HG03139 (cell line): Measurements from ENCODE around the gene PLCL2.
"Not testable (repeated sequence)": the region's sequence is repeated elsewhere in the genome, so short reads cannot be mapped to it uniquely, and the experiment has no call there.

Source experiments
- ATAC-seq: cut with Tn5 transposase; IDR thresholded peaks from one replicate; pipeline ENCODE4 v1.9.1; 2021; ENCODE audit not compliant: unreplicated experiment

The PLCL2 gene

GRCh38 chr3:17065881-17066280 lies 181.1 kb downstream of the PLCL2 start:
- no peak for ATAC-seq

GRCh38 chr3:17069754-17070153 lies 185.0 kb downstream of the PLCL2 start:
- ATAC-seq: no peak

GRCh38 chr3:17070161-17070959 lies 185.6 kb downstream of the PLCL2 start:
- ATAC-seq: no peak

- ATAC-seq: no peak
These were observed 189.8 kb downstream of the PLCL2 start for GRCh38 chr3:17074559-17074958.

- ATAC-seq: no peak
These were observed 190.6 kb downstream of the PLCL2 start for GRCh38 chr3:17075358-17075757.

- ATAC-seq: no peak
These were observed 191.2 kb downstream of the PLCL2 start for GRCh38 chr3:17075907-17076306.

- ATAC-seq: no peak
These were observed 192.3 kb downstream of the PLCL2 start for GRCh38 chr3:17076940-17077605.

- no peak for ATAC-seq
These were observed 192.9 kb downstream of the PLCL2 start for GRCh38 chr3:17077606-17078005.

- no peak for ATAC-seq
These were observed 194.2 kb downstream of the PLCL2 start for GRCh38 chr3:17078926-17079465.

GRCh38 chr3:17079933-17080332 lies 195.2 kb downstream of the PLCL2 start:
- no peak for ATAC-seq

- ATAC-seq: no peak
These were observed 196.8 kb downstream of the PLCL2 start for GRCh38 chr3:17081520-17081919.

- ATAC-seq: no peak
These were observed 202.8 kb downstream of the PLCL2 start for GRCh38 chr3:17087509-17087908.

- no peak for ATAC-seq
These were observed 203.3 kb downstream of the PLCL2 start for GRCh38 chr3:17088017-17088416.

GRCh38 chr3:17088602-17089313 lies 204.0 kb downstream of the PLCL2 start:
- no peak for ATAC-seq

GRCh38 chr3:17089314-17089700 lies 204.6 kb downstream of the PLCL2 start:
- no peak for ATAC-seq

GRCh38 chr3:17090280-17090983 lies 205.7 kb downstream of the PLCL2 start:
- no peak for ATAC-seq

- no peak for ATAC-seq
These were observed 207.3 kb downstream of the PLCL2 start for GRCh38 chr3:17091910-17092582.

GRCh38 chr3:17092583-17092933 lies 207.8 kb downstream of the PLCL2 start:
- no peak for ATAC-seq

GRCh38 chr3:17094551-17094950 lies 209.8 kb downstream of the PLCL2 start:
- no peak for ATAC-seq

- no peak for ATAC-seq
These were observed 218.8 kb downstream of the PLCL2 start for GRCh38 chr3:17103579-17103978.

- not testable (repeated sequence) for ATAC-seq
These were observed 222.0 kb downstream of the PLCL2 start for GRCh38 chr3:17106801-17107200.
